ENCODE data around the gene C12orf75.

The C12orf75 gene

DNA sequence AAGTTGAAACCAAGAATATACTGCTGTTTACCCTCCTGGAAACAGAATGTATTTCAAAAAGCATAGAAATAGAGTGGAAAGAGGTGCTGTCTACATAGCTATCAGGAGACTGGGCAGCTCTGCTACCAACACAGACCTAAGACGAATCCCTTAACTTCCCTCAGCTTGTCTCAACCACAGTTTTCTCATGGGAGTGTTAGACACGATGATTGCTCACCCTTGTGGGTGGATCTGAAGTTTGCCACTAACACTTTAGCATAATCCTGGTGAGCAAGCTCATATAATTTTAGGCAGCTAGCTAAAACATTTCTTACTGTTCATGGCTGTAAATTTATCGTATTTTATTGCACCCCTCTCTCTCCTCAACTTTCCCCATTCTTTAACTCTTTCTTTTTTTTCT, 38.5 kb downstream of the C12orf75 start:
- ATAC-seq (ENCODE audit: low read depth) (peak; percentile 59; the same call in 1 of the 3 replicates), DNase-seq (ENCODE audit: low spot score) (no peak)
- TF ChIP-seq, protein P1, sequence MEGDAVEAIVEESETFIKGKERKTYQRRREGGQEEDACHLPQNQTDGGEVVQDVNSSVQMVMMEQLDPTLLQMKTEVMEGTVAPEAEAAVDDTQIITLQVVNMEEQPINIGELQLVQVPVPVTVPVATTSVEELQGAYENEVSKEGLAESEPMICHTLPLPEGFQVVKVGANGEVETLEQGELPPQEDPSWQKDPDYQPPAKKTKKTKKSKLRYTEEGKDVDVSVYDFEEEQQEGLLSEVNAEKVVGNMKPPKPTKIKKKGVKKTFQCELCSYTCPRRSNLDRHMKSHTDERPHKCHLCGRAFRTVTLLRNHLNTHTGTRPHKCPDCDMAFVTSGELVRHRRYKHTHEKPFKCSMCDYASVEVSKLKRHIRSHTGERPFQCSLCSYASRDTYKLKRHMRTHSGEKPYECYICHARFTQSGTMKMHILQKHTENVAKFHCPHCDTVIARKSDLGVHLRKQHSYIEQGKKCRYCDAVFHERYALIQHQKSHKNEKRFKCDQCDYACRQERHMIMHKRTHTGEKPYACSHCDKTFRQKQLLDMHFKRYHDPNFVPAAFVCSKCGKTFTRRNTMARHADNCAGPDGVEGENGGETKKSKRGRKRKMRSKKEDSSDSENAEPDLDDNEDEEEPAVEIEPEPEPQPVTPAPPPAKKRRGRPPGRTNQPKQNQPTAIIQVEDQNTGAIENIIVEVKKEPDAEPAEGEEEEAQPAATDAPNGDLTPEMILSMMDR (IDR thresholded peaks at IDR 0.05; ENCODE audit: poor library complexity, severe bottlenecking): no peak
- Histone ChIP-seq H3K27me3 (ENCODE audit: insufficient read depth, poor library complexity, severe bottlenecking) (no peaks in the 10 kb centered on the region), H3K36me3 (ENCODE audit: low read depth) (peaks cover 55% of the 10 kb centered on the region), H3K4me1 (ENCODE audit: insufficient read depth, poor library complexity, severe bottlenecking) (no peaks in the 10 kb centered on the region), H3K27ac (ENCODE audit: poor library complexity, severe bottlenecking) (no peak overlapping the region), H3K9me3 (ENCODE audit: severe bottlenecking) (no peaks in the 10 kb centered on the region), H3K4me3 (ENCODE audit: severe bottlenecking) (no peak overlapping the region)

DNA sequence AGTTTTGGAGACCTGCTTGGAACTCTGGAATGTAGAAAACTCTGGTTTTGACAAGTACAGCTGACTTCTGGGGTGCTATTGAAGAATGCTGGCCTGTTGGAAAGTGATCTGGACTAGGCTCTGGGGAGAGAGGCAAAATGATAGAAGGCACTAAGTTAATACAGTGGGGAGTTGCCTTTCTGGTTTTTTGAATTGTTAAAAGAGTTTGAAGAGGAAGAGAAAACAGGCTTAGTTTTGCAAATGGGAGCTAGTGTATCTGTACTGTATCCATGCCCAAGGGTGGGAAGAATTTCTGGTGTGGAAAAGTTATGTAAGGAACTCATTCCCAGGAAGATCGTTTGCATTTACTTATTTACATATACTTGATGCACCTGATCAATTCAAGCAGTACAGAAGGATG, 43.8 kb downstream of the C12orf75 start:
- Histone ChIP-seq H3K9me3 (ENCODE audit: severe bottlenecking) (no peaks in the 10 kb centered on the region), H3K27me3 (ENCODE audit: insufficient read depth, poor library complexity, severe bottlenecking) (no peaks in the 10 kb centered on the region), H3K36me3 (ENCODE audit: low read depth) (peaks cover 32% of the 10 kb centered on the region), H3K4me1 (ENCODE audit: insufficient read depth, poor library complexity, severe bottlenecking) (no peaks in the 10 kb centered on the region), H3K27ac (ENCODE audit: poor library complexity, severe bottlenecking) (no peak overlapping the region), H3K4me3 (ENCODE audit: severe bottlenecking) (no peak overlapping the region)
- no peak for DNase-seq (ENCODE audit: low spot score)
- TF ChIP-seq, protein P1 (IDR thresholded peaks at IDR 0.05; ENCODE audit: poor library complexity, severe bottlenecking): no peak
- no peak for ATAC-seq (ENCODE audit: low read depth)

DNA sequence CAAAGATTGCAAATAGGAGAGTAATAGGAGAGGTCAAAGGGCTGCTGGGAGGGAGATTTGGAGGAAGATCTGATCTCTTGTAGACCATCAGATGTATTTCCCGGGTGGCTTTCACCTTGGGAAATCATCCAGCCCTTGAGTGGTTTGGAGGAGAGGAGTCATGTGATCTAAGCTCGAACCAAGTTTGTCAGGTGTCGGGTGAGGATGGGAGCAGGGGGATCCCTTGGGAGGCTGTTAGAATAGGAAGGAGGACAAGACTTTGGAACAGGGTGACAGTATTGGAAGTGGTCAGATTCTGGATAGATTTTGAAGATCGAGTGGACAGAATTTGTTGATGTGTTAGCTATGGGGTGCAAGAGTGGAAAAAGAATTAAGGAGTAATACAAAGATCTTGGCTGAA, 46.6 kb downstream of the C12orf75 start:
- DNase-seq (ENCODE audit: low spot score) (no peak), ATAC-seq (ENCODE audit: low read depth) (no peak)
- Histone ChIP-seq H3K36me3 (ENCODE audit: low read depth) (peaks cover 14% of the 10 kb centered on the region), H3K27me3 (ENCODE audit: insufficient read depth, poor library complexity, severe bottlenecking) (no peaks in the 10 kb centered on the region), H3K27ac (ENCODE audit: poor library complexity, severe bottlenecking) (no peak overlapping the region), H3K9me3 (ENCODE audit: severe bottlenecking) (no peaks in the 10 kb centered on the region), H3K4me3 (ENCODE audit: severe bottlenecking) (no peak overlapping the region), H3K4me1 (ENCODE audit: insufficient read depth, poor library complexity, severe bottlenecking) (no peaks in the 10 kb centered on the region)
- TF ChIP-seq, protein P1 (IDR thresholded peaks at IDR 0.05; ENCODE audit: poor library complexity, severe bottlenecking): no peak

DNA sequence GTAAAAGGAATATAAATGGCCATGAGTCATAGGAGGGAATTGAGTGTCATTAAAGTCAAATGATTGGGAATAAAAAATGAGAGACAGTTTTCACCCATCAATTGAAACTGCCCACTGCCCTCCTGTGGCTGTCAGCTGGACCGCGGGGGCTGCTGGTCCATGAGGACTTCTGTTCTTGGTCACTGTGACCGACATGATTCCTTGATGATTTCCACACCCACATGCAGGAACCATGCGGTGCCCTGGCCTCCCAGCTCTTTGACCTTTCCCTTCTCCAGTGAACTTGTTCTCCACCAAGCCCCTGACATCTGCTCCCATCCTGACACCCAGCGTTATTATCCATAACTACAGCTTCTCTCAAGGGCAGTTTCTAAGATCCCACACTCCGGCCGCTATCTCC, 48.4 kb downstream of the C12orf75 start:
- TF ChIP-seq, protein P1 (IDR thresholded peaks at IDR 0.05; ENCODE audit: poor library complexity, severe bottlenecking): no peak
- Histone ChIP-seq H3K36me3 (ENCODE audit: low read depth) (peaks cover 4% of the 10 kb centered on the region), H3K27me3 (ENCODE audit: insufficient read depth, poor library complexity, severe bottlenecking) (no peaks in the 10 kb centered on the region), H3K27ac (ENCODE audit: poor library complexity, severe bottlenecking) (no peak overlapping the region), H3K4me3 (ENCODE audit: severe bottlenecking) (no peak overlapping the region), H3K4me1 (ENCODE audit: insufficient read depth, poor library complexity, severe bottlenecking) (no peaks in the 10 kb centered on the region), H3K9me3 (ENCODE audit: severe bottlenecking) (no peaks in the 10 kb centered on the region)
- no peak for DNase-seq (ENCODE audit: low spot score)
- no peak for ATAC-seq (ENCODE audit: low read depth)

DNA sequence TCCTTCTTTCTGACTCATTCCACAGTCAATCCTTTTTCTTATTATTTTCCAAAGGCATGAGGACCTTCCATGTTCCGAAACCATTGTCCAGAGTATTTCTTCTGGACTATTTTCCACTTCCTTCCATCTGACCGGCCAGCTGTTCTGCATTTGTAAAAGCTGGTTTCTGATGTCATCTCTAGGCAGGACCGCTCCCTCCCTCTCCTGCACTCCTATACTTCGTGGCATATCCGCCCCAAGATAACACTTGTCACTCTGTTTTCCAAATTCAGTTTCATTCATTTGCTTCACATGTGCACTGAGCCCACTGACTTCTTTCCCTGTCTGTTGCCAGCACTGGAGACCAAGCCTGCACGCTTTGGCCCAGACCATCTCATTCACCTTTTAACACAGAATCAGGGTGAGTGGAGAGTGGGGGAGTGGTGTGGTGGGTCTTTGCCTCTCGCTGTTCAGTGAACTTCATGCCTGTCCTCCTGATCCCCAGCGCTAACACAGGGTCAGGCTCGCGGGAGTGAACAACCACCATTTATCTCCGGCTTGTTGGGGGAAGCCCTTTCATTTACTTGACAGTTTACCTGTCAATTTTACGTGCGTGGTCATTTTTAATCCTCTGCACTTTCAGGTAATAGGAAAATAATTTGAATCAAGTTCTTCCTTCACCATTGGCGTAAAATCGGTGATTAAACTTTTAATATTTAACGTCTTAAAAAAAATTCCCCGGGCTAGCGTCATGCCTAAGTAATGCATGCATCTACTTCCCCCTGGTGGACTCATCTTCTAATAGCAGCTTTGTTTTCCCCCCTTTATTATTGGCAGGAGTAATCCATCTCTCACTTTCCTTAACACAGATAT, 52.5 kb downstream of the C12orf75 start:
- ATAC-seq (ENCODE audit: low read depth) (peak; percentile 65; the same call in 2 of the 3 replicates), DNase-seq (ENCODE audit: low spot score) (no peak)
- H3K4me3 ChIP-seq (ENCODE audit: severe bottlenecking): no peak overlapping the region
- no peak overlapping the region for H3K27ac ChIP-seq (ENCODE audit: poor library complexity, severe bottlenecking)
- H3K9me3 ChIP-seq (ENCODE audit: severe bottlenecking): no peaks in the 10 kb centered on the region
- no peaks in the 10 kb centered on the region for H3K27me3 ChIP-seq (ENCODE audit: insufficient read depth, poor library complexity, severe bottlenecking)
- H3K36me3 ChIP-seq (ENCODE audit: low read depth): no peaks in the 10 kb centered on the region
- peaks cover 6% of the 10 kb centered on the region for H3K4me1 ChIP-seq (ENCODE audit: insufficient read depth, poor library complexity, severe bottlenecking)
- TF ChIP-seq, protein P1 (IDR thresholded peaks at IDR 0.05; ENCODE audit: poor library complexity, severe bottlenecking): peak; percentile 88

All from RWPE2 (cell line).